K562 (cell line): ENCODE results near the gene ABCC1. TPM values are rescaled to one million over a fixed set of nuclear protein-coding genes. Genes with fewer than 3 reads are reported as not detected.

ENCODE experiments used
- ATAC-seq: fragments of 200-7000 bp; cut with Tn5 transposase; 3 replicates; pipeline ENCODE4 v1.9.1; 2020; ENCODE audit warnings: moderate library complexity
- BruUV-seq: library from RNA; stranded (reverse); fragments of 400-500 nt; replicated peaks from 2 replicates; lab custom pipeline; 2021; lab: Mats Ljungman, UMichigan
- CTCF ChIA-PET: fragments of 300-600 bp; formaldehyde crosslinking; extraction: SDS; loops from one replicate; lab custom pipeline; 2021; ENCODE audit warnings: low intra/inter-chr PET ratio; lab: Yijun Ruan, JAX
- POLR2A ChIA-PET: fragments of 300-600, 350-650 bp; sonication (Branson Sonifier 250); formaldehyde crosslinking; extraction: SDS; loops from one replicate; lab custom pipeline; 2021; ENCODE audit warnings: antibody characterized with exemption, inconsistent platforms; lab: Yijun Ruan, JAX
- DNase-seq, 4 experiments: peaks; one replicate each; pipeline versions ENCODE4 v3.0.0 to v3.0.0-alpha.2; 2011 to 2018; ENCODE audit warnings: low spot score in 3 of 4, mixed read lengths in 3 of 4; ENCODE audit errors: extremely low read depth in 1 of 4
- FAIRE-seq: peaks from 2 replicates; lab custom pipeline; 2011; peaks lifted over from hg19 to GRCh38; lab: Jason Lieb, UNC
- H2AFZ ChIP-seq: 2 replicates; pipeline ENCODE4 v1.6.0; 2011; ENCODE audit warnings: low read depth, low read length, control low read depth, inconsistent platforms
- H3K27ac ChIP-seq: fragments of 200-600 bp; 3 replicates; pipeline ENCODE4 v1.8.0; 2011; ENCODE audit warnings: low read depth, mild to moderate bottlenecking, control low read depth, inconsistent platforms, low read length, moderate library complexity, mixed read lengths; ENCODE audit errors: extremely low read depth
- H3K27me3 ChIP-seq, 2 experiments: fragments of 300-600 bp in 1 of 2; 2 replicates in 1 of 2; 3 replicates in 1 of 2; pipeline versions ENCODE4 v1.6.0 to v1.8.0; 2011; ENCODE audit warnings: inconsistent platforms in 2 of 2, low read length in 2 of 2, mild to moderate bottlenecking in 1 of 2, mixed read lengths in 1 of 2, moderate library complexity in 1 of 2; ENCODE audit not compliant: control insufficient read depth in 2 of 2, insufficient read depth in 2 of 2
- H3K36me3 ChIP-seq: fragments of 300-600 bp; 3 replicates; pipeline ENCODE4 v1.8.0; 2011; ENCODE audit warnings: mild to moderate bottlenecking, low read length, inconsistent platforms; ENCODE audit not compliant: control insufficient read depth, insufficient read depth
- H3K4me1 ChIP-seq, 2 experiments: fragments of 200-600 bp in 1 of 2; replicated peaks in 1 of 2; 2 replicates in 1 of 2; 3 replicates in 1 of 2; pipeline versions ENCODE4 v1.5.1 to v1.8.0; 2011; ENCODE audit warnings: inconsistent platforms in 2 of 2, low read length in 2 of 2, mild to moderate bottlenecking in 1 of 2, mixed read lengths in 1 of 2, moderate library complexity in 1 of 2; ENCODE audit not compliant: control insufficient read depth in 2 of 2, insufficient read depth in 2 of 2
- H3K4me2 ChIP-seq: 2 replicates; pipeline ENCODE4 v1.6.1; 2011; ENCODE audit warnings: low read length, control low read depth, inconsistent platforms, mixed read lengths; ENCODE audit not compliant: insufficient read depth
- H3K4me3 ChIP-seq: fragments of 200-600 bp; sonication (generic), shearing (Covaris generic); 2 replicates; pipeline ENCODE4 v1.5.1; 2016; ENCODE audit warnings: control low read depth, inconsistent platforms
- H3K79me2 ChIP-seq: fragments of 200-600 bp; 3 replicates; pipeline ENCODE4 v1.8.0; 2011; ENCODE audit warnings: low read length, inconsistent platforms; ENCODE audit not compliant: control insufficient read depth, insufficient read depth
- H3K9ac ChIP-seq, 2 experiments: 2 replicates each; pipeline versions ENCODE4 v1.6.0 to v1.6.1; 2011; ENCODE audit warnings: low read depth in 2 of 2, low read length in 2 of 2, control low read depth in 1 of 2, inconsistent platforms in 1 of 2, mild to moderate bottlenecking in 1 of 2, mixed read lengths in 1 of 2; ENCODE audit not compliant: insufficient read depth in 1 of 2
- H3K9me1 ChIP-seq: one replicate; pipeline ENCODE4 v1.6.0; 2011; ENCODE audit warnings: inconsistent platforms, mild to moderate bottlenecking, low read length, moderate library complexity; ENCODE audit not compliant: control insufficient read depth, insufficient read depth
- H3K9me3 ChIP-seq: replicated peaks from 2 replicates; pipeline ENCODE4 v1.5.1; 2011; ENCODE audit warnings: low read depth, low read length, inconsistent platforms; ENCODE audit not compliant: control insufficient read depth, insufficient read depth
- H4K20me1 ChIP-seq: replicated peaks from 2 replicates; pipeline ENCODE4 v1.6.1; 2011; ENCODE audit warnings: low read length, inconsistent platforms, mixed read lengths; ENCODE audit not compliant: control insufficient read depth, insufficient read depth
- CXXC5 ChIP-seq: fragments of 250-450 bp; sonication (Bioruptor Pico); IDR thresholded peaks from 2 replicates; pipeline ENCODE4 v1.8.0; 2022; ENCODE audit warnings: inconsistent platforms, mild to moderate bottlenecking, moderate library complexity
- TBP ChIP-seq: optimal IDR thresholded peaks from 2 replicates; pipeline ENCODE3; 2011; ENCODE audit warnings: low read depth, low read length, improper control_type of control experiment
- ZNF639 ChIP-seq, 2 experiments: fragments of 200-800 bp in 1 of 2; sonication (Bioruptor generic) in 1 of 2; sonication (generic) in 1 of 2; formaldehyde crosslinking in 1 of 2; IDR thresholded peaks in 1 of 2; conservative IDR thresholded peaks in 1 of 2; 2 replicates each; pipeline versions ENCODE4 v1.5.0 to v1.6.1; 2016 to 2020; ENCODE audit warnings: missing compliant biosample characterization in 1 of 2, missing genetic modification characterization in 1 of 2, missing genetic modification reagents in 1 of 2
- WGBS: fragments of 100-300 bp; shearing (Covaris generic); methylation state at CpG from one replicate; pipeline ENCODE4 v1.1.6; 2016; ENCODE audit warnings: low coverage, mixed read lengths; ENCODE audit not compliant: insufficient coverage; ENCODE audit errors: missing lambda C conversion rate; 5-methylcytosine and 5-hydroxymethylcytosine counted together
- in situ Hi-C: fragments of 300-500 bp; cut with MboI; formaldehyde crosslinking; loops from 4 replicates; pipeline ENCODE4 v1.15.0; 2018; ENCODE audit warnings: inconsistent platforms, mixed read lengths
- intact Hi-C: fragments of 100-400 bp; cut with micrococcal nuclease; formaldehyde crosslinking; loops from 2 replicates; pipeline ENCODE4 v1.14.2; 2022
- polyA plus RNA-seq, 8 experiments: library from polyadenylated mRNA; depleted of rRNA in 4 of 8; stranded (reverse) in 5 of 8; unstranded in 3 of 8; fragments of >200 nt; fragmentation: Nextera tagmentation in 2 of 8; fragmentation: Illumina TruSeq in 1 of 8; extraction: Ambion mirVana in 2 of 8; extraction: Trizol in 1 of 8; gene quantifications; 2 replicates each; pipeline versions ENCODE4 v1.2.1 to v1.2.3, GENCODE V29; 2011 to 2014; ENCODE audit warnings: inconsistent platforms in 1 of 8, missing spikeins in 1 of 8
- total RNA-seq, 7 experiments: library from RNA; depleted of rRNA in 6 of 7; stranded (reverse); fragments of >200 nt in 6 of 7; fragmentation: Illumina TruSeq in 2 of 7; extraction: Trizol in 2 of 7; gene quantifications; 2 replicates each; pipeline versions ENCODE4 v1.2.1 to v1.2.3, GENCODE V29; 2011 to 2021; ENCODE audit warnings: low replicate concordance in 1 of 7

The ABCC1 gene
- total and polyA plus RNA-seq, 9 of the 15 experiments (the other 6 are each of a cell fraction or from before 2014, with no cell fraction given), result 3.9 to 41.6 (median 10.0) TPM

- H3K36me3 ChIP-seq, result peaks cover 42% of the 10 kb centered on the region; the same call in 2 of the 3 replicates
- intact Hi-C loops, result no loop called here
- H3K4me2 ChIP-seq, result no peak overlapping the region
- no peaks in the 10 kb centered on the region for H3K27me3 ChIP-seq
- no peak overlapping the region for H2AFZ ChIP-seq
- in situ Hi-C loops, result no loop called here
- no TSS peak for BruUV-seq
- FAIRE-seq (no peak), DNase-seq (no peak), ATAC-seq (no peak)
- POLR2A ChIA-PET, result interaction anchor here (0.5 to 0.7 kb wide), 2 partner anchors 71 to 78 kb away, joined by 3 read pairs; no protein-coding TSS in a partner anchor
- TF ChIP-seq TBP (no peak), ZNF639 (CRISPR knock-in tag; conservative IDR thresholded peaks at IDR 0.05 in 1 of 2, IDR thresholded peaks at IDR 0.05 in 1 of 2) (peak in 1 of 2 experiments; percentile 56; a peak in 1 of 4 replicates), CXXC5 (CRISPR knock-in tag) (0 out of 2 replicates have a peak, but pooled peaks have one; percentile 17)
- CTCF ChIA-PET, result no interaction called here
- no peaks in the 10 kb centered on the region for H4K20me1 ChIP-seq
- peaks cover 20 to 23% of the 10 kb centered on the region in 2 experiments for H3K4me1 ChIP-seq
- peaks cover 12% of the 10 kb centered on the region for H3K79me2 ChIP-seq
- no peaks in the 10 kb centered on the region for H3K9me1 ChIP-seq
- no peak overlapping the region for H3K4me3 ChIP-seq
- H3K9ac ChIP-seq, result no peak overlapping the region
- no peaks in the 10 kb centered on the region for H3K9me3 ChIP-seq
- 75% methylated on average over 11 of the region's 11 CpGs for WGBS
- H3K27ac ChIP-seq, result no peak overlapping the region
Measured at GRCh38 chr16:16027728-16028310, 78.4 kb downstream of the ABCC1 start.
